Kasumi-1 (cell line): ENCODE data around the gene RFC1.
"Not testable (repeated sequence)": the region's sequence is repeated elsewhere in the genome, so short reads cannot be mapped to it uniquely, and the experiment has no call there.

Experiments used
- DNase-seq, 2 experiments: peaks; one replicate each; lab custom pipeline; 2025; lab: John Stamatoyannopoulos, UW

RFC1 gene

GRCh38 chr4:39354254-39354552 lies 12.0 kb downstream of the RFC1 start:
- no peak for DNase-seq

GRCh38 chr4:39353478-39354253 lies 12.5 kb downstream of the RFC1 start:
- peak; percentile 30 to 40 for DNase-seq

- DNase-seq: not testable (repeated sequence)
These were observed 13.0 kb downstream of the RFC1 start for GRCh38 chr4:39353149-39353477.

GRCh38 chr4:39349326-39349725 lies 16.8 kb downstream of the RFC1 start:
- no peak for DNase-seq

GRCh38 chr4:39348371-39349315 lies 17.5 kb downstream of the RFC1 start:
- DNase-seq: no peak

GRCh38 chr4:39346856-39347519 lies 19.2 kb downstream of the RFC1 start:
- DNase-seq: no peak

GRCh38 chr4:39342731-39343130 lies 23.4 kb downstream of the RFC1 start:
- no peak for DNase-seq

GRCh38 chr4:39341075-39341725 lies 25.0 kb downstream of the RFC1 start:
- DNase-seq: no peak

GRCh38 chr4:39339968-39340367 lies 26.2 kb downstream of the RFC1 start:
- no peak for DNase-seq

GRCh38 chr4:39337841-39338240 lies 28.3 kb downstream of the RFC1 start:
- DNase-seq: no peak

- no peak for DNase-seq
These were observed 30.6 kb downstream of the RFC1 start for GRCh38 chr4:39335566-39335965.

- DNase-seq: peak in 1 of 2 experiments; percentile 8
These were observed 35.0 kb downstream of the RFC1 start for GRCh38 chr4:39331191-39331590.

GRCh38 chr4:39330353-39330752 lies 35.8 kb downstream of the RFC1 start:
- DNase-seq: no peak

- DNase-seq: no peak
These were observed 39.6 kb downstream of the RFC1 start for GRCh38 chr4:39326468-39326977.

- no peak for DNase-seq
These were observed 41.1 kb downstream of the RFC1 start for GRCh38 chr4:39324897-39325613.

- DNase-seq: no peak
These were observed 41.7 kb downstream of the RFC1 start for GRCh38 chr4:39324446-39324845.

- no peak for DNase-seq
These were observed 42.3 kb downstream of the RFC1 start for GRCh38 chr4:39323821-39324220.

GRCh38 chr4:39320381-39321115 lies 45.6 kb downstream of the RFC1 start:
- no peak for DNase-seq

GRCh38 chr4:39319676-39320075 lies 46.5 kb downstream of the RFC1 start:
- no peak for DNase-seq

- DNase-seq: no peak
These were observed 53.3 kb downstream of the RFC1 start for GRCh38 chr4:39312816-39313215.

GRCh38 chr4:39308611-39309010 lies 57.6 kb downstream of the RFC1 start:
- no peak for DNase-seq
